PC-3 (cell line): Measurements from ENCODE around the gene SCNN1B.

Source experiments
- CTCF ChIP-seq: fragments of 300-600 bp; sonication (generic); conservative IDR thresholded peaks from 2 replicates; pipeline ENCODE4 v1.5.1; 2017; ENCODE audit warnings: antibody characterized with exemption, low read depth, mild to moderate bottlenecking, low read length
- EZH2 ChIP-seq: fragments of 300-600 bp; sonication (generic); IDR thresholded peaks from one replicate; pipeline ENCODE4 v1.6.1; 2017; ENCODE audit warnings: antibody characterized with exemption, mild to moderate bottlenecking, low read length; ENCODE audit not compliant: unreplicated experiment

- TF ChIP-seq CTCF = no peak
- TF ChIP-seq EZH2 = no peak
Measured at GRCh38 chr16:23268561-23268960, 33.5 kb upstream of the SCNN1B start.
